Neural cell (in vitro differentiated cells): Measurements from ENCODE around the gene DENND4A. TPM values are rescaled to one million over a fixed set of nuclear protein-coding genes. Genes with fewer than 3 reads are reported as not detected.
"Not testable (repeated sequence)": the region's sequence is repeated elsewhere in the genome, so short reads cannot be mapped to it uniquely, and the experiment has no call there.

Source experiments
- H2AFZ ChIP-seq: fragments of 200-600, 300-800 bp; sonication (generic), shearing (Covaris generic); 2 replicates; pipeline ENCODE4 v1.6.0; 2014; ENCODE audit warnings: low read depth, mild to moderate bottlenecking, antibody characterized with exemption, low read length, moderate library complexity
- H3F3A ChIP-seq: fragments of 200-600 bp; shearing (Covaris generic); 2 replicates; pipeline ENCODE4 v1.6.1; 2016; ENCODE audit warnings: mild to moderate bottlenecking, moderate library complexity, mixed read lengths, antibody characterized with exemption, low read length; ENCODE audit not compliant: insufficient read depth, poor library complexity, severe bottlenecking
- H3K27ac ChIP-seq: fragments of 200-600, 300-800 bp; sonication (generic), shearing (Covaris generic); 2 replicates; pipeline ENCODE4 v1.5.1; 2014; ENCODE audit warnings: mild to moderate bottlenecking, low read length, moderate library complexity
- H3K27me3 ChIP-seq: fragments of 300-800, 200-600 bp; sonication (generic), shearing (Covaris generic); 2 replicates; pipeline ENCODE4 v1.6.0; 2014; ENCODE audit warnings: mild to moderate bottlenecking, low read depth, low read length, moderate library complexity; ENCODE audit not compliant: insufficient read depth
- H3K36me3 ChIP-seq: fragments of 300-800, 200-600 bp; sonication (generic), shearing (Covaris generic); 2 replicates; pipeline ENCODE4 v1.5.1; 2014; ENCODE audit warnings: mild to moderate bottlenecking, antibody characterized with exemption, low read length, moderate library complexity; ENCODE audit not compliant: insufficient read depth
- H3K4me2 ChIP-seq: fragments of 300-800, 200-600 bp; sonication (generic), shearing (Covaris generic); 2 replicates; pipeline ENCODE4 v1.6.0; 2014; ENCODE audit warnings: mild to moderate bottlenecking, low read length
- H3K4me3 ChIP-seq: fragments of 300-800, 200-600 bp; sonication (generic), shearing (Covaris generic); 2 replicates; pipeline ENCODE4 v1.5.1; 2014; ENCODE audit warnings: mild to moderate bottlenecking, low read length, moderate library complexity
- H3K79me2 ChIP-seq: fragments of 200-600 bp; shearing (Covaris generic); replicated peaks from 2 replicates; pipeline ENCODE4 v1.6.0; 2014; ENCODE audit warnings: mild to moderate bottlenecking, low read length, moderate library complexity; ENCODE audit not compliant: insufficient read depth
- H3K9ac ChIP-seq: fragments of 300-800, 200-600 bp; sonication (generic), shearing (Covaris generic); 2 replicates; pipeline ENCODE4 v1.6.1; 2016; ENCODE audit warnings: mild to moderate bottlenecking, low read length, mixed read lengths
- H3K9me2 ChIP-seq: fragments of 200-600 bp; shearing (Covaris generic); 2 replicates; pipeline ENCODE4 v1.6.1; 2016; ENCODE audit warnings: mild to moderate bottlenecking, low read length, mixed read lengths; ENCODE audit not compliant: insufficient read depth
- H3K9me3 ChIP-seq: fragments of 200-600, 300-800 bp; sonication (generic), shearing (Covaris generic); 2 replicates; pipeline ENCODE4 v1.6.1; 2016; ENCODE audit warnings: mild to moderate bottlenecking, mixed run types, low read length, moderate library complexity, mixed read lengths
- H4K20me1 ChIP-seq: fragments of 200-600 bp; shearing (Covaris generic); 2 replicates; pipeline ENCODE4 v1.6.1; 2016; ENCODE audit warnings: mild to moderate bottlenecking, mixed run types; ENCODE audit not compliant: insufficient read depth
- CTCF ChIP-seq: fragments of 450-650 bp; IDR thresholded peaks from 2 replicates; pipeline ENCODE4 v1.5.1; 2014; ENCODE audit warnings: antibody characterized with exemption, mild to moderate bottlenecking, moderate library complexity; ENCODE audit not compliant: poor library complexity, severe bottlenecking
- EP300 ChIP-seq: fragments of 450-650 bp; conservative IDR thresholded peaks from 2 replicates; pipeline ENCODE4 v1.6.1; 2014; ENCODE audit warnings: antibody characterized with exemption, mild to moderate bottlenecking, moderate library complexity; ENCODE audit not compliant: poor library complexity, severe bottlenecking
- EZH2 ChIP-seq: fragments of 200-600, 300-800 bp; shearing (Covaris generic), sonication (generic); IDR thresholded peaks from 2 replicates; pipeline ENCODE4 v1.6.1; 2014; ENCODE audit warnings: antibody characterized with exemption, low read length, borderline replicate concordance, mild to moderate bottlenecking; ENCODE audit not compliant: insufficient read depth, poor library complexity, severe bottlenecking
- MXI1 ChIP-seq: fragments of 450-650 bp; conservative IDR thresholded peaks from 2 replicates; pipeline ENCODE4 v1.6.1; 2014; ENCODE audit warnings: antibody characterized with exemption, mild to moderate bottlenecking; ENCODE audit not compliant: poor library complexity, severe bottlenecking
- POLR2AphosphoS5 ChIP-seq: IDR thresholded peaks from 2 replicates; pipeline ENCODE4 v1.6.1; 2012
- SMC3 ChIP-seq: fragments of 450-650 bp; conservative IDR thresholded peaks from 2 replicates; pipeline ENCODE4 v1.6.1; 2014; ENCODE audit warnings: antibody characterized with exemption, mild to moderate bottlenecking, moderate library complexity; ENCODE audit not compliant: poor library complexity
- TAF1 ChIP-seq: IDR thresholded peaks from 2 replicates; pipeline ENCODE4 v1.6.1; 2012; ENCODE audit warnings: low read depth
- polyA plus RNA-seq: library from polyadenylated mRNA; depleted of rRNA; stranded (reverse); fragments of >200 nt; gene quantifications from 2 replicates; pipeline ENCODE4 v1.2.3, GENCODE V29; 2014

DENND4A gene
- polyA plus RNA-seq, 1 donor from 2014 or later: 7.5 TPM

GRCh38 chr15:65811835-65812234 is 19.7 kb upstream of the DENND4A start:
- Histone ChIP-seq H4K20me1 (no peaks in the 10 kb centered on the region), H3K9ac (no peak overlapping the region), H3F3A (no peaks in the 10 kb centered on the region), H3K9me2 (no peaks in the 10 kb centered on the region), H2AFZ (no peak overlapping the region), H3K4me2 (no peak overlapping the region), H3K9me3 (no peaks in the 10 kb centered on the region), H3K27ac (no peak overlapping the region), H3K79me2 (no peaks in the 10 kb centered on the region), H3K36me3 (no peaks in the 10 kb centered on the region), H3K4me3 (no peak overlapping the region), H3K27me3 (no peaks in the 10 kb centered on the region)
- TF ChIP-seq POLR2AphosphoS5 (no peak), CTCF (no peak), TAF1 (no peak), EP300 (no peak), SMC3 (no peak), MXI1 (no peak)

- not testable (repeated sequence) for H4K20me1 ChIP-seq, H3K27ac ChIP-seq, H3F3A ChIP-seq, H3K4me3 ChIP-seq, H3K9ac ChIP-seq, H3K4me2 ChIP-seq, H2AFZ ChIP-seq, H3K27me3 ChIP-seq, H3K9me3 ChIP-seq, H3K36me3 ChIP-seq, H3K79me2 ChIP-seq, H3K9me2 ChIP-seq
Observed at GRCh38 chr15:65811011-65811733, 19.1 kb upstream of the DENND4A start.

GRCh38 chr15:65806397-65806796 is 14.3 kb upstream of the DENND4A start:
- Histone ChIP-seq H3K9me3 (no peaks in the 10 kb centered on the region), H3K9me2 (no peaks in the 10 kb centered on the region), H3K27me3 (no peaks in the 10 kb centered on the region), H3K27ac (no peak overlapping the region), H3K36me3 (no peaks in the 10 kb centered on the region), H4K20me1 (no peaks in the 10 kb centered on the region), H2AFZ (no peak overlapping the region), H3K79me2 (no peaks in the 10 kb centered on the region), H3K4me2 (no peak overlapping the region), H3F3A (no peaks in the 10 kb centered on the region), H3K4me3 (no peak overlapping the region), H3K9ac (no peak overlapping the region)
- TF ChIP-seq EZH2 (no peak), TAF1 (no peak), MXI1 (no peak)
